Thoracic aorta (tissue), 2 donors: ENCODE data around the gene SYNE3. TPM values are rescaled to one million over a fixed set of nuclear protein-coding genes. Genes with fewer than 3 reads are reported as not detected.

Source experiments
- ATAC-seq: fragments of 150-250 bp; one replicate; pipeline ENCODE4 v1.8.0; 2017; ENCODE audit warnings: low read depth; ENCODE audit not compliant: insufficient number of reproducible peaks, low FRiP score
- DNase-seq: peaks from one replicate; pipeline ENCODE4 v3.0.0-alpha.2; 2020; ENCODE audit warnings: low spot score
- H3K27ac ChIP-seq, 2 donors: fragments of 200-600 bp; sonication (generic); 1 replicate in 1 of 2; 2 replicates in 1 of 2; pipeline ENCODE4 v1.5.1; 2016; ENCODE audit warnings: mild to moderate bottlenecking in 2 of 2, moderate library complexity in 2 of 2
- H3K27me3 ChIP-seq: fragments of 200-600 bp; sonication (generic); replicated peaks from 2 replicates; pipeline ENCODE4 v1.6.0; 2016; ENCODE audit warnings: mild to moderate bottlenecking; ENCODE audit not compliant: insufficient read depth
- H3K36me3 ChIP-seq: fragments of 200-600 bp; sonication (generic); one replicate; pipeline ENCODE4 v1.5.1; 2016
- H3K4me1 ChIP-seq, 2 donors: fragments of 200-600 bp; sonication (generic); 1 replicate in 1 of 2; 2 replicates in 1 of 2; pipeline versions ENCODE4 v1.5.1 to v1.6.0; 2016; ENCODE audit warnings: low read depth in 2 of 2, mild to moderate bottlenecking in 1 of 2; ENCODE audit not compliant: control insufficient read depth in 1 of 2
- H3K4me3 ChIP-seq: fragments of 200-600 bp; sonication (generic); 2 replicates; pipeline ENCODE4 v1.5.1; 2016; ENCODE audit warnings: mild to moderate bottlenecking
- H3K9me3 ChIP-seq: fragments of 200-600 bp; sonication (generic); 2 replicates; pipeline ENCODE4 v1.5.1; 2016
- CTCF ChIP-seq: fragments of 200-600 bp; sonication (generic); IDR thresholded peaks from one replicate; pipeline ENCODE4 v1.5.1; 2019; ENCODE audit warnings: antibody characterized with exemption
- total RNA-seq, 2 donors: library from RNA; depleted of rRNA; stranded (reverse); fragments of >200 nt; gene quantifications; one replicate each; pipeline versions ENCODE4 v1.1.0 to v1.2.3, GENCODE V29; 2016

The SYNE3 gene
- total RNA-seq, 2 donors from 2014 or later: 29.5 to 43.4 TPM

GRCh38 chr14:95481391-95482022, 34.9 kb downstream of the SYNE3 start:
- Histone ChIP-seq H3K27me3 (no peaks in the 10 kb centered on the region), H3K4me3 (no peak overlapping the region), H3K36me3 (no peaks in the 10 kb centered on the region), H3K4me1 (peaks cover 21 to 58% of the 10 kb centered on the region in 2 donors), H3K27ac (no peak overlapping the region), H3K9me3 (no peaks in the 10 kb centered on the region)
- ATAC-seq: no peak
- no peak for DNase-seq
- no peak for TF ChIP-seq CTCF

GRCh38 chr14:95480887-95481226, 35.6 kb downstream of the SYNE3 start:
- H3K9me3 ChIP-seq: no peaks in the 10 kb centered on the region
- peaks cover 21 to 58% of the 10 kb centered on the region in 2 donors for H3K4me1 ChIP-seq
- H3K4me3 ChIP-seq: no peak overlapping the region
- H3K27ac ChIP-seq: no peak overlapping the region
- ATAC-seq: no peak
- no peaks in the 10 kb centered on the region for H3K36me3 ChIP-seq
- TF ChIP-seq CTCF: no peak
- no peak for DNase-seq
- no peaks in the 10 kb centered on the region for H3K27me3 ChIP-seq

- Histone ChIP-seq H3K27ac (no peak overlapping the region), H3K27me3 (no peaks in the 10 kb centered on the region)
- no peak for DNase-seq
Observed at GRCh38 chr14:95480109-95480886, 36.2 kb downstream of the SYNE3 start.

GRCh38 chr14:95479494-95479893, 37.0 kb downstream of the SYNE3 start:
- Histone ChIP-seq H3K4me1 (peaks cover 21 to 51% of the 10 kb centered on the region in 2 donors), H3K36me3 (peaks cover 13% of the 10 kb centered on the region), H3K27me3 (no peaks in the 10 kb centered on the region), H3K9me3 (no peaks in the 10 kb centered on the region), H3K4me3 (no peak overlapping the region), H3K27ac (no peak overlapping the region)
- DNase-seq (no peak), ATAC-seq (no peak)
- TF ChIP-seq CTCF: no peak

More at GRCh38 chr14:95480109-95480886, 36.2 kb downstream of the SYNE3 start:
- H3K9me3 ChIP-seq: no peaks in the 10 kb centered on the region
- peaks cover 5% of the 10 kb centered on the region for H3K36me3 ChIP-seq
- no peak for ATAC-seq
- no peak overlapping the region for H3K4me3 ChIP-seq
- peaks cover 21 to 58% of the 10 kb centered on the region in 2 donors for H3K4me1 ChIP-seq
- TF ChIP-seq CTCF: no peak

GRCh38 chr14:95478818-95479217, 37.6 kb downstream of the SYNE3 start:
- no peak overlapping the region for H3K27ac ChIP-seq
- DNase-seq: no peak
- ATAC-seq: no peak
- H3K4me1 ChIP-seq: peaks cover 18 to 44% of the 10 kb centered on the region in 2 donors
- no peak overlapping the region for H3K4me3 ChIP-seq
- no peaks in the 10 kb centered on the region for H3K9me3 ChIP-seq
- H3K27me3 ChIP-seq: no peaks in the 10 kb centered on the region
- no peak for TF ChIP-seq CTCF
- H3K36me3 ChIP-seq: peaks cover 19% of the 10 kb centered on the region
